Vagina (tissue), 2 donors: ENCODE results near the gene TMEM179.

ENCODE experiments used
- CTCF ChIP-seq, 3 experiments: fragments of 450-650 bp in 2 of 3; fragments of 200-600 bp in 1 of 3; sonication (generic) in 1 of 3; IDR thresholded peaks; one replicate each; pipeline ENCODE4 v1.5.1; 2017 to 2019; ENCODE audit warnings: antibody characterized with exemption in 3 of 3, mild to moderate bottlenecking in 2 of 3, moderate library complexity in 2 of 3
- POLR2A ChIP-seq, 2 donors: fragments of 450-650 bp; IDR thresholded peaks; one replicate each; pipeline ENCODE4 v1.6.1; 2017; ENCODE audit warnings: antibody characterized with exemption in 2 of 2, mild to moderate bottlenecking in 2 of 2, moderate library complexity in 2 of 2

- no peak for TF ChIP-seq POLR2A (IDR thresholded peaks at IDR 0.05)
- TF ChIP-seq CTCF (IDR thresholded peaks at IDR 0.05): no peak
Observed at GRCh38 chr14:104644656-104645378, 40.2 kb upstream of the TMEM179 start.
